Measurements from ENCODE around the gene C10orf95.

C10orf95 gene

DNA sequence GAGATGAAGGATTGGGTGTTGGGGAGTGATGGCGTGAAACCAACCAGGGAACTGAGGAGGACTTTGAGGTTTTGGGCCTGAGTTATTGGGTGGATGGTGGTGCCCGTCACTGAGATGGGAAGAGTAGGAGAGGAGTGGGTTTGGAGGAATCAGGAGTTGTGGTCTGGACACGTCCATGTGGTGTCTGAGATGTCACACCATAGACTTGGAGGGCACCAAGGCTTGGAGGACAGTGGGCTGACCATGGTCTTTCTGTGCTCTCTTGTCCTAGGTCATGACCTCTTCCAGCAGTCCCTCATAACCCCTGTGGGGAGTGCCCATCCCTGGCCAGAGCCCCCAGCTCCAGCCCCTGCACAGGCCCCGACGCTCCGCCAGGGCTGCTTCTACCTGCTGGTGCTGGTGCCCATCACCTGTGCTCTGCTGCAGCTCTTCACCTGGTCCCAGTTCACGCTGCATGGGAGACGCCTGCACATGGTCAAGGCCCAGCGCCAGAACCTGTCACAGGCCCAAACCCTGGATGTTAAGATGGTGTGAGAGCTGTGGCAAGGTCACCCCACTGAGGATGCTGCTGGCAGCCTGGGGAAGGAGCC lies 24.2 kb upstream of the C10orf95 start:
- TF ChIP-seq, protein P1, sequence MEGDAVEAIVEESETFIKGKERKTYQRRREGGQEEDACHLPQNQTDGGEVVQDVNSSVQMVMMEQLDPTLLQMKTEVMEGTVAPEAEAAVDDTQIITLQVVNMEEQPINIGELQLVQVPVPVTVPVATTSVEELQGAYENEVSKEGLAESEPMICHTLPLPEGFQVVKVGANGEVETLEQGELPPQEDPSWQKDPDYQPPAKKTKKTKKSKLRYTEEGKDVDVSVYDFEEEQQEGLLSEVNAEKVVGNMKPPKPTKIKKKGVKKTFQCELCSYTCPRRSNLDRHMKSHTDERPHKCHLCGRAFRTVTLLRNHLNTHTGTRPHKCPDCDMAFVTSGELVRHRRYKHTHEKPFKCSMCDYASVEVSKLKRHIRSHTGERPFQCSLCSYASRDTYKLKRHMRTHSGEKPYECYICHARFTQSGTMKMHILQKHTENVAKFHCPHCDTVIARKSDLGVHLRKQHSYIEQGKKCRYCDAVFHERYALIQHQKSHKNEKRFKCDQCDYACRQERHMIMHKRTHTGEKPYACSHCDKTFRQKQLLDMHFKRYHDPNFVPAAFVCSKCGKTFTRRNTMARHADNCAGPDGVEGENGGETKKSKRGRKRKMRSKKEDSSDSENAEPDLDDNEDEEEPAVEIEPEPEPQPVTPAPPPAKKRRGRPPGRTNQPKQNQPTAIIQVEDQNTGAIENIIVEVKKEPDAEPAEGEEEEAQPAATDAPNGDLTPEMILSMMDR (IDR thresholded peaks at IDR 0.05; ENCODE audit: control insufficient read depth, extremely low read depth, insufficient read depth) = no peak
- H3K4me3 ChIP-seq (ENCODE audit: low read depth, low read length) = no peak overlapping the region
- no peak for DNase-seq (ENCODE audit: low read depth)

DNA sequence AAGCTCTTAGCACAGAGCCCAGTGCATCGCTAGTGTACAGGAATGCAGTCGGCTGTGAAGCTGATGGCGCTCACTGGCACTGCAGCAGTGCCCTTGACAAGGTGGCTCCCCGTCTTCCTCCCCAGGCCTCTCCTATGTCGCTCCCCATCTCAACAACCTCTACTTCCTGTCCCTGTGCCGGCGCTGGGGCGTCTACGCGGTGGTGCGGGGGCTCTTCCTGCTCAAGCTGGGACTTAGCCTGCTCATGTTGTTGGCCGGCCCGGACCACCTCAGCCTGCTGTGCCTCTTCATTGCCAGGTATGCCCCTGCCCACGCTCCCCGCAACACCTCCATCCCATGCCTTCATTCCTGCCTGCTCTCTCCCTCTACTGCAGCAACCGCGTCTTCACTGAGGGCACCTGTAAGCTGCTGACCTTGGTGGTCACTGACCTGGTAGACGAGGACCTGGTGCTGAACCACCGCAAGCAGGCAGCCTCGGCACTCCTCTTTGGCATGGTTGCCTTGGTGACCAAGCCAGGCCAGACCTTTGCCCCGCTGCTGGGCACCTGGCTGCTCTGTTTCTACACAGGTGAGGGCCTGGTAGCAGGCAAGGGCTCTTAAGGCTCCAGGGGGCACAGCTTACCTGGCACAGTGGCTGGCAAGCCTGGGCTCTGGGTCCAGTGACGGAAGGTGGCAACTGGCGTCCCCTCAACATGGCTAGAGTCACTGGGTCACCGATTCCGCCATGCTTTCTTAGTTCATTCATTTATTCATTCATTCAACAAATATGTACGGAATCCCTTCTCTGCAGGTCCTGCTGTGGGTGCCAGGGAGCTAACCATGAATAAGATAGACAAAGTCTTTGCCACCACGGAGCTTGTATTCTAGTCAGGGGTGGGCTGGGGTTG lies 22.3 kb upstream of the C10orf95 start:
- TF ChIP-seq, protein P1 (IDR thresholded peaks at IDR 0.05; ENCODE audit: control insufficient read depth, extremely low read depth, insufficient read depth) = no peak
- no peak for DNase-seq (ENCODE audit: low read depth)
- no peak overlapping the region for H3K4me3 ChIP-seq (ENCODE audit: low read depth, low read length)

DNA sequence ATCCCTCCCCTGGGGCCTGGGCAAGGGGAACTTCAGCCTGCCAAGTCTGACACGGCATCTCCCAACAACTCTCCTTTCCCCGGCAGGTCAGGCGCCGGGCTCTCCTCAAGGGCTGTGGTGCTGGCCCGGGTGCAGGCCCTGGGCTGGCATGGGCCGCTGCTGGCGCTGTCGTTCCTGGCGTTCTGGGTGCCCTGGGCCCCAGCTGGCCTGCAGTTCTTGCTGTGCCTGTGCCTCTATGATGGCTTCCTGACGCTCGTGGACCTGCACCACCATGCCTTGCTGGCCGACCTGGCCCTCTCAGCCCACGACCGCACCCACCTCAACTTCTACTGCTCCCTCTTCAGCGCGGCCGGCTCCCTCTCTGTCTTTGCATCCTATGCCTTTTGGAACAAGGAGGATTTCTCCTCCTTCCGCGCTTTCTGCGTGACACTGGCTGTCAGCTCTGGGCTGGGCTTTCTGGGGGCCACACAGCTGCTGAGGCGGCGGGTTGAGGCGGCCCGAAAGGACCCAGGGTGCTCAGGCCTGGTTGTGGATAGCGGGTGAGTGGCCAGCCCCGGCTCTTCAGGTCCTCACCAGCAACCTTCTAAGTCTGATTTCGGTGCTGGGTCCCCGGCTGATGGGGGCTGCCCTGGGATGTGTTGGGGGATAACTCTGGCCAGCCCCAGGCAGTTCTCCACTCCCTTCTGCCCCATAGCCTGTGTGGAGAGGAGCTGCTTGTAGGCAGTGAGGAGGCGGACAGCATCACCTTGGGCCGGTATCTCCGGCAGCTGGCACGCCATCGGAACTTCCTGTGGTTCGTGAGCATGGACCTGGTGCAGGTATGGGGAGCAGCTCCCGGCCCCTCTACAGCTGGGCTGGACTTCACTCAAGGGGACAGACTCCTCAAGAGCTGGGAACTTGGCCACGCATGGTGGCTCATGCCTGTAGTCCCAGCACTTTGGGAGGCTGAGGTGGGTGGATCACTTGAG lies 19.5 kb upstream of the C10orf95 start:
- TF ChIP-seq, protein P1 (IDR thresholded peaks at IDR 0.05; ENCODE audit: control insufficient read depth, extremely low read depth, insufficient read depth) = no peak

DNA sequence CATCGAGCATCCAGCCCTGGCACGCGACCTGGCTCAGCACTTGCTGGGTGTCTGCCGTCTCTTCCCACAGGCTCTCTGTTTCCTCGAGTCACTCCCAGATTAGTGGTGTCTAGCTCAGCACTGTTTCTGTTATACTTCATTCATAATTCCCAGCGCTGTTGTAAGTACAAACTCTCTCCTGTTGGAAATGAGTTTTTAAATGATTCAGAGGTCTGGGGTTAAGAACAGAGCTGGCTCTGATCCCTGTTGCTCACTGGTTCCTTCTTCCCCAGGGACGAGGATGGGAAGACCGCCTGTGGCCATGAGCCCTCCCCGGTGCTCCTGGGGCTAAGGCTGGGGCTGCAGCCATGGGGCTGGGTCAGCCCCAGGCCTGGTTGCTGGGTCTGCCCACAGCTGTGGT lies 17.3 kb upstream of the C10orf95 start:
- no peak overlapping the region for H3K4me3 ChIP-seq (ENCODE audit: low read depth, low read length)
- TF ChIP-seq, protein P1 (IDR thresholded peaks at IDR 0.05; ENCODE audit: control insufficient read depth, extremely low read depth, insufficient read depth) = no peak
- no peak for DNase-seq (ENCODE audit: low read depth)

More for the DNA sequence above, 19.5 kb upstream of the C10orf95 start:
- no peak overlapping the region for H3K4me3 ChIP-seq (ENCODE audit: low read depth, low read length)
- DNase-seq (ENCODE audit: low read depth) = no peak

DNA sequence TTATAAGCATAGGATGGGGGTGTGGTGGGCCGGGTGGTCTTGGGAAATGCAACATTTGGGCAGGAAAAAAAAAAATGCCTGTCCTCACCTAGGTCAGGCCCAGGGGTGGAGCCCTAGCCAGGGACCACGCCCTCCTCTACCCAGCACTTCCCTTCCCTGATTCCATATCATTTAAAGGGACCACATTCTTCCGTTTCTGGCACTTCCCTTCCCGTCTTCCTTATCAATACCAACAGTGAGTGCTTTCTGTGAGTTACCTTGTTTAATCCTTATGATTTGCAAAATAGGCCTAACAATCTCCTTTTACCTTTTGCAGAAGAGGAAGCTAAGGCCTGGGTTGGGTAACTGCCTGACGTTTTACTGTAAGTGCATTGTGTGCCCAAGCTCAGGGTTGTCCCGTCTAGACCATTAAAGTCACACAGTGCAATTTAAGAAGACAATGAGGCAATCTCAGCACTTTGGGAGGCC lies 16.7 kb upstream of the C10orf95 start:
- no peak overlapping the region for H3K4me3 ChIP-seq (ENCODE audit: low read depth, low read length)
- no peak for DNase-seq (ENCODE audit: low read depth)
- TF ChIP-seq, protein P1 (IDR thresholded peaks at IDR 0.05; ENCODE audit: control insufficient read depth, extremely low read depth, insufficient read depth) = no peak

DNA sequence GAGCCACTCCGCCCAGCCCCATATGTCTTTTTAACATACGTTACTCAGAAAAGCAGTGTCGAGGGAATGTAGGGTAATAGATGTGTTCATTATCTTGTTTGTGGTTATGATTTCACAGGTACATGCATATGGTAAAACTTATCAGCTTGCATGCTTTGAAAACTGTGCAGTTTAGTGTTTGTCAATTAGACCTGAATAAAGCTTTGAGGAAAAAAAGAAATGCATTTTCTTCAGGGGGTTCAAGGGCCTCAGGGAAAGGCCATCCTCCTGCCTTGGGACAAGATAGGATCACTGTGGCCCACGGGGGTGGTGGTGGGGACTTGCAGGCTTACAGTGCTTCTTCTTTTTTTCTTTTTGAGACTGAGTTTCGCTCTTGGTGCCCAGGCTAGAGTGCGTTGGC lies 16.0 kb upstream of the C10orf95 start:
- H3K4me3 ChIP-seq (ENCODE audit: low read depth, low read length) = no peak overlapping the region
- DNase-seq (ENCODE audit: low read depth) = no peak
- TF ChIP-seq, protein P1 (IDR thresholded peaks at IDR 0.05; ENCODE audit: control insufficient read depth, extremely low read depth, insufficient read depth) = no peak

All from LNCaP clone FGC (cell line).